CD1c-positive myeloid dendritic cell (primary cell): ENCODE results near the gene RASAL1.
"Not testable (repeated sequence)": the region's sequence is repeated elsewhere in the genome, so short reads cannot be mapped to it uniquely, and the experiment has no call there.

ENCODE experiments used
- DNase-seq: peaks from one replicate; pipeline ENCODE4 v3.0.0-alpha.2; 2016; ENCODE audit errors: extremely low spot score

Gene RASAL1

DNA sequence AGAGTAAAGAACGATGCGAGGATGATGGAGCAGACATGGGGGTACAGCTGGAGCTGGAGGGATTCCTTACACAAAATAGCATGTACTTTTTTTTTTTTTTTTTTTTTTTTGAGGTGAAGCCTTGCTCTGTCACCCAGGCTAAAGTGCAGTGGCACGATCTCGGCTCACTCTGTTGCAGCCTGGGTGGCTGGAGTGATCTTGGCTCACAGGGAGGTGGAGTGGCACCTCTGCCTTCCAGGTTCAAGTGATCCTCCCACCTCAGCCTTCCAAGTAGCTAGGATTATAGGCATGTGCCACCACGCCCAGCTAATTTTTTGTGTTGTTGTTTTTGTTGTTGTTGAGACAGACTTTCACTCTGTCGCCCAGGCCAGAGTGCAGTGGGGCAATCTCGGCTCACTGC is 5.1 kb upstream of the RASAL1 start:
- DNase-seq = no peak

GRCh38 chr12:113138826-113139225 is 3.3 kb upstream of the RASAL1 start:
- no peak for DNase-seq

- DNase-seq = no peak
Observed at GRCh38 chr12:113137861-113138783, 2.6 kb upstream of the RASAL1 start.

DNA sequence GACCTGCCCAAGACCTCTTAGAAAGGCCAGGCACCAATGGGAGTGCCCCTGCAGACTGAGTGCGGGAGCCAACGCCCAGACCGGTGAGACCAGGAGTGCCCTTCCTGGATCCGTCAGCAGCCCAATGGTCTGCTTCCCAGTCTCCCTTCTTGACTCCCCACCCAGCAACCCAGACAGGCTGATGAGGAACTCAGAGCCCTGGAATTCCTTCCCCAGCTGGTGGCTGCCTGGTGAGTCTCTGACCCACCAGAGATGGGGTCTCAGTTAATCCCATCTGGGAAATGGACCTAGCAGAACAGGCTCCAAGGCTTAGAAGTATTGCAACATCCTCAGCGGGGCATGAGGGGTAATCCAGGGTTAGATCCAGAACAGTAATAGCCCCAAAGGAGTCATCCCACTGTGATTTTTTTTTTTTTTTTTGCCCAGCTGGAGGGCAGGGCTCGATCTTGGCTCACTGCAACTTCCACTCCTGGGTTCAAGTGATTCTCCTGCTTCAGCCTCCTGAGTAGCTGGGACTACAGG is 1.5 kb upstream of the RASAL1 start:
- DNase-seq = peak; percentile 10

GRCh38 chr12:113136128-113136989 is 798 bp upstream of the RASAL1 start:
- DNase-seq = peak; percentile 86

- DNase-seq = no peak
Observed at GRCh38 chr12:113134521-113134951, 1.0 kb downstream of the RASAL1 start.

DNA sequence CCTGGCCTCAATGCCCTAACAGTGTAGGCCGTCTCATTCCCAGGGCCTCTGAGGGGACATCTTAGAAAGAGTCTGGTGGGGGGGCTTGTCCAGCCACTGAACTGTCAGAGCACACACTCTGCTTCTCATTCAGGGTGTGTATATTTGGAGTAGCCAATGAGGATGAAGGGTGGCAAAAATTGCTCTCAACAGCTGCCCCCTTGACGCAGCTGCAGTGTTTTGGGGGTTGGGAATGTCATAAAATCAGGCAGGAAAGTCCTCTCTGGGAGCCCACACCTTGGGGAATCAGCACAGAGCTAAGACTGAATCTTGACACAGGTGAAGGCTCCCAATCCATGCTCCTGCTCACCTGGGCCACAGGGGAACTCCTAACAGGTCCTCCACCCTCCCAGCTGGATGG is 1.5 kb downstream of the RASAL1 start:
- DNase-seq = no peak

DNA sequence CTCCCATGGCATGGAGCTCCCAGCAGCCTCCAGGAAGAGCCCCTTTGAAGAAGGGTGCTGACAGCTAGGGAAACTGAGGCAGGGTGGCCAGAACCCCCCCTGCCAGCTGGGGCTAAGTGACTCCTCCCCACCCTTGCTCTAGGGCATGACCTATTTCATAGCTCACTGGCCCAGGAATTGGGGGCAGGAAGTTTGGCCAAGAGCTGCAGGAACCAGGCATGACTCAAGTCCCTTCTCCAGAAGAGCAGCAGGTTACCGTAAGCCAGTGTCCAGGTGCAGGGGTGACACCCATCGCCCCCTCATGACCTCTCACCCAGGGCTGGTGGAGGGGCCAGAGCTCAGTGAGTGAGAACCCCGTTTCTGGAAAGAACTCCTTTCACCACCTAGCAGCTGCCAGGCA is 1.9 kb downstream of the RASAL1 start:
- DNase-seq = no peak

GRCh38 chr12:113133036-113133435 is 2.5 kb downstream of the RASAL1 start:
- DNase-seq = no peak

- DNase-seq = no peak
Observed at GRCh38 chr12:113131556-113131955, 4.0 kb downstream of the RASAL1 start.

DNA sequence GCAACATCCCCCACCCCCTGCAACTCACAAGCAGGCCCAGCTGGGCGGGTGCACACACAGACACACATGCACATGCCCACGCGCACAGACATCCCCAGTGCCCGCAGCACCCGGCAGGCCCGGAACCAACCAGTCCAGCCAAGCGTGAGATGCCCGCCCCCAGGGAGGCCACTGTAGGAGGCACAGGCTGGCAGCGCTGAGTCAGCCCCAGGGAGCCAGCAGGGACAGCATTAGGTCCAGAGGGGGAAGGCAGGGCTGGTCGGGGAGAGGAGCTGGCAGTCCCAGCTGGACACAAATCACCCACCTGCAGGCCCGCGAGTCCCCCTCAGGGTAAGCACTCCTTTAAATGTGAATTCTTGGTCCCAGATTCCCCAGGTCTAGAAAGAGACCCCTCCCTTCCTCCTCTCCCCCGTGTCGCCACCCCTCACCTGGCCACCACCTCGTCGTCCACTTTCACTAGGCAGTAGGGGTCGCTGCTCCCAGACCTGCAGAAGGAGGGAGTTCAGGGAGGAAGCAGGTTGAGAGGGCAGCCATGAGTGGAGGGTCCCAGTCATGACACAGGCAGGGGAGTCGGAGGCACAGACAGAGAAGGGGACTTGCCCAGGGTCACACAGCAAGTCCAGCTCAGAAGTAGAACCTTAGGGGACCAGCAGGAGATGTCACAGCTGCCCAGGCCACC is 5.0 kb downstream of the RASAL1 start:
- DNase-seq = peak; percentile 44

- no peak for DNase-seq
Observed at GRCh38 chr12:113129664-113130456, 5.7 kb downstream of the RASAL1 start.

GRCh38 chr12:113128802-113129663 is 6.5 kb downstream of the RASAL1 start:
- DNase-seq = no peak

DNA sequence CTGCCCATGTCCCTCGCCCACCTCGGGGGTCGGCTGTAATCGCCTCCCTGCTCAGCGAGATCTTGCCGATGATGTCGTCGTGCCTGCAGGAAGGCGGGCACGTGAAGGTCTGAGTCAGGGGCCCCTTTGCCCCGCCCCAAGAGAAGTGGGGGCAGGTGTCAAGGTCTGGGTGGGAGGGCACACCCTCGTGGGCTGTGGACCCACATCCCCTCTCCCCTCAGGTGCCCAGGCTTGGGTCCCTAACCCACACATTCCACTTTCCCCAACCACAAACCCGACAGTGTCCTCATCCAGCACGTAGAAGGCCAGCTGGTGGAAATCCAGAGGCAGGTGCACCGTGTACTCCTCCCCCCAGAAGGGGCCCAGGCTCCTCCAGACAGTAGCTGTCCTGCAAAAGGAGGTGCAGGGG is 7.8 kb downstream of the RASAL1 start:
- no peak for DNase-seq

- no peak for DNase-seq
Observed at GRCh38 chr12:113120670-113121370, 14.7 kb downstream of the RASAL1 start.

- peak; percentile 36 for DNase-seq
Observed at GRCh38 chr12:113119980-113120669, 15.4 kb downstream of the RASAL1 start.

DNA sequence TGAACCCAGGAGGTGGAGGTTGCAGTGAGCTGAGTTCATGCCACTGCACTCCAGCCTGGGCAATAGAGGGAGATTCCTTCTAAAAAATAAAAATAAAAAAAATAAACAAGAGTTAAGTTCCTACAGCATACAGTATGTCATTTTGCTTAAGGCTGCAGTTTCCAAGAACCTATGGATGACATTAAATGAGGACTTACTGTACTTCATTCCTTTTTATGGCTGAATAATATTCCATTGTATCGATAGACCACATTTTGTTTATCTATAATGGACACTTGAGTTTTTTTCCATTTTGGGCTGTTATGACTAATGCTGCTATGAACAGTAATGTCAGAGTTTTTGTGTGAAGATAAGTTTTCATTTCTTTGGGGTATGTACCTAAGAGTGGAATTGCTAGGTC is 17.4 kb downstream of the RASAL1 start:
- no peak for DNase-seq

DNA sequence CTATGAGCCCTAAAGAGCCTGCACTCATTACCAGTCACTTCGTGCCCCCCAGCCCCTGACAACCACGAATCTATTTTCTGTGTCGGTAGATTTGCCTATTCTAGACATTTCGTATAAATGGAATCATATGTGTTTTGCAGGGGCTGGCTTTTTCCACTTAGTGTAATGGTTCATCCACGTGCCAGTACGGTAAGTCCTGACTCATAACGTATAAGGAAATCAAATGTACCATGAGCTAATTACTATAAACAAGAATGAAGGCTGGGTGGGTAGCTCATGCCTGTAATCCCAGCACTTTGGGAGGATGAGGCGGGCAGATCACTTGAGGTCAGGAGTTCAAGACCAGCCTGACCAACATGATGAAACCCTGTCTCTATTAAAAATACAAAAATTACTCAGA is 17.9 kb downstream of the RASAL1 start:
- not testable (repeated sequence) for DNase-seq

- no peak for DNase-seq
Observed at GRCh38 chr12:113116875-113117274, 18.7 kb downstream of the RASAL1 start.
